HepG2 (cell line): ENCODE data around the gene SAPCD1. TPM values are rescaled to one million over a fixed set of nuclear protein-coding genes. Genes with fewer than 3 reads are reported as not detected.
A peak's percentile ranks its signal among the peaks of the same experiment; 100 is the strongest.

Source experiments
- ARHGAP35 ChIP-seq: sonication (generic); formaldehyde crosslinking; IDR thresholded peaks from 2 replicates; pipeline ENCODE4 v1.9.0; 2022; ENCODE audit warnings: mild to moderate bottlenecking, inconsistent platforms, moderate library complexity, missing genetic modification reagents, borderline replicate concordance
- ATF7-NPFF ChIP-seq: sonication (generic); formaldehyde crosslinking; IDR thresholded peaks from 2 replicates; pipeline ENCODE4 v1.8.1; 2023; ENCODE audit warnings: mild to moderate bottlenecking, low read depth, missing genetic modification reagents, moderate library complexity
- ELF1 ChIP-seq: sonication (generic); formaldehyde crosslinking; IDR thresholded peaks from 2 replicates; pipeline ENCODE4 v1.4.0; 2020; ENCODE audit warnings: missing genetic modification reagents
- HNF4G ChIP-seq, 2 experiments: sonication (generic) in 1 of 2; formaldehyde crosslinking in 1 of 2; IDR thresholded peaks; 2 replicates each; pipeline versions ENCODE4 v1.4.0 to v1.6.1; 2011 to 2020; ENCODE audit warnings: borderline replicate concordance in 2 of 2, low read depth in 2 of 2, mild to moderate bottlenecking in 2 of 2, low read length in 1 of 2, missing genetic modification reagents in 1 of 2, moderate library complexity in 1 of 2
- HOXA3 ChIP-seq: sonication (generic); formaldehyde crosslinking; IDR thresholded peaks from 2 replicates; pipeline ENCODE4 v1.5.0; 2020; ENCODE audit warnings: missing genetic modification reagents
- IKZF5 ChIP-seq: IDR thresholded peaks from 2 replicates; pipeline ENCODE4 v1.6.1; 2018; ENCODE audit warnings: missing genetic modification reagents, mild to moderate bottlenecking, missing compliant biosample characterization
- KLF15 ChIP-seq: sonication (generic); formaldehyde crosslinking; IDR thresholded peaks from 2 replicates; pipeline ENCODE4 v1.8.1; 2023; ENCODE audit warnings: borderline replicate concordance, mild to moderate bottlenecking, inconsistent platforms, missing genetic modification reagents, mixed read lengths
- NONO ChIP-seq, 2 experiments: fragments of 450-650 bp in 1 of 2; sonication (generic) in 1 of 2; formaldehyde crosslinking in 1 of 2; IDR thresholded peaks in 1 of 2; conservative IDR thresholded peaks in 1 of 2; 2 replicates each; pipeline versions ENCODE4 v1.6.1 to v1.8.0; 2017 to 2022; ENCODE audit warnings: mild to moderate bottlenecking in 1 of 2, missing genetic modification reagents in 1 of 2, moderate library complexity in 1 of 2
- PITX1 ChIP-seq: sonication (generic); formaldehyde crosslinking; IDR thresholded peaks from 2 replicates; pipeline ENCODE4 v1.5.1; 2020; ENCODE audit warnings: mild to moderate bottlenecking, missing genetic modification reagents
- SIX1 ChIP-seq: sonication (generic); formaldehyde crosslinking; IDR thresholded peaks from 2 replicates; pipeline ENCODE4 v1.4.0; 2020; ENCODE audit warnings: missing genetic modification reagents, borderline replicate concordance
- SKIL ChIP-seq: sonication (generic); formaldehyde crosslinking; IDR thresholded peaks from 2 replicates; pipeline ENCODE4 v1.8.0; 2022; ENCODE audit warnings: missing genetic modification reagents, mild to moderate bottlenecking, moderate library complexity, borderline replicate concordance
- SOX5 ChIP-seq: IDR thresholded peaks from 2 replicates; pipeline ENCODE4 v1.6.1; 2016; ENCODE audit warnings: borderline replicate concordance
- ZNF543 ChIP-seq: sonication (generic); formaldehyde crosslinking; IDR thresholded peaks from 2 replicates; pipeline ENCODE4 v1.4.0; 2020; ENCODE audit warnings: mild to moderate bottlenecking, missing genetic modification reagents
- ZNF644 ChIP-seq: IDR thresholded peaks from 2 replicates; pipeline ENCODE4 v1.6.1; 2016; ENCODE audit warnings: low read depth
- ZNF660 ChIP-seq: sonication (generic); formaldehyde crosslinking; IDR thresholded peaks from 2 replicates; pipeline ENCODE4 v1.5.1; 2020; ENCODE audit warnings: mild to moderate bottlenecking, low read depth, missing genetic modification reagents, borderline replicate concordance
- ZNF737 ChIP-seq: sonication (generic); formaldehyde crosslinking; IDR thresholded peaks from 2 replicates; pipeline ENCODE4 v1.5.0; 2020; ENCODE audit warnings: missing genetic modification reagents, mild to moderate bottlenecking, borderline replicate concordance
- polyA plus RNA-seq, 8 experiments: library from polyadenylated mRNA; depleted of rRNA in 3 of 8; stranded (reverse) in 7 of 8; unstranded in 1 of 8; fragments of >200 nt; fragmentation: Illumina TruSeq in 4 of 8; extraction: Trizol in 4 of 8; gene quantifications; 2 replicates each; pipeline versions ENCODE4 v1.2.1 to v1.2.3, GENCODE V29; 2011 to 2016; ENCODE audit warnings: low read depth in 4 of 8, missing spikeins in 1 of 8, mixed read lengths in 1 of 8; ENCODE audit not compliant: insufficient read depth in 1 of 8
- total RNA-seq, 5 experiments: library from RNA; depleted of rRNA; stranded (reverse); fragments of >200 nt; fragmentation: Illumina TruSeq; extraction: Trizol; gene quantifications; 2 replicates each; pipeline ENCODE4 v1.2.3, GENCODE V29; 2016; ENCODE audit warnings: low read depth in 1 of 5
- TF ChIP-seq, protein P1 (sequence below): sonication (generic); formaldehyde crosslinking; IDR thresholded peaks from 2 replicates; pipeline ENCODE4 v1.5.0; 2020; ENCODE audit warnings: mild to moderate bottlenecking, missing genetic modification reagents, borderline replicate concordance
- TF ChIP-seq, protein P2 (sequence below): sonication (generic); formaldehyde crosslinking; conservative IDR thresholded peaks from 2 replicates; pipeline ENCODE4 v1.5.0; 2020; ENCODE audit warnings: missing genetic modification reagents

The SAPCD1 gene
- total and polyA plus RNA-seq, 2 of the 13 experiments (the other 11 are each of a cell fraction or from before 2014, with no cell fraction given), result 2.5 to 3.9 TPM

DNA sequence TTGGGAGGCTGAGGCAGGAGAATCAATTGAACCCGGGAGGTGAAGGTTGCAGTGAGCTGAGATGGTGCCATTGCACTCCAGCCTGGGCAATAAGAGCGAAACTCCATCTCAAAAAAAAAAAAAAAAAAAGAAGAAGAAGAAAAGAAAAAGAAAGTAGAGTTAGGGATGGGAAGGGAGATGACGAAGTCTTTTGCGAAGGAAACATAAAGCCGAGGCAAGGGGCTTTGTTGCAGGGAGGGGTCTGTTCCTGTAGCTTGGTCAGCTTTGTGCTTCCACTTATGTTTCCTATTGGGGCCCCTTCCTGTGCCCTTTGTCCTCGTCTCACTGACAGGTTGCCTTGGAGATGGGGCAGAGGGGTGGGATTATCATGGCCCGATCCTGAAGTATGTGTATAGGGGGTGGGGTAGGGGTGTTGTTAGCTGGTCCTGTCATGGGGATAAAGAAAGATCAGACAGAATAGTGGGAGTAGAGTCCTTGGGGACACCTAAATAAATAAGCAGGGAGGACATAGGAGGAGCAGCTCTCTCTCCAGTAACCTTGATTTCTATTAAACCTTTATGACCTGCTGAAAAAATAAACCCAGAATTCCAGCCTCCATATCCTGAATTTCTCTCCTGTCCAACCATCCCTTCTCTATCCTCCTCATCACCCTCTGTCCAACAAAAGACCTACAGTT, 25.0 kb upstream of the SAPCD1 start (continued):
- TF ChIP-seq, protein P1, sequence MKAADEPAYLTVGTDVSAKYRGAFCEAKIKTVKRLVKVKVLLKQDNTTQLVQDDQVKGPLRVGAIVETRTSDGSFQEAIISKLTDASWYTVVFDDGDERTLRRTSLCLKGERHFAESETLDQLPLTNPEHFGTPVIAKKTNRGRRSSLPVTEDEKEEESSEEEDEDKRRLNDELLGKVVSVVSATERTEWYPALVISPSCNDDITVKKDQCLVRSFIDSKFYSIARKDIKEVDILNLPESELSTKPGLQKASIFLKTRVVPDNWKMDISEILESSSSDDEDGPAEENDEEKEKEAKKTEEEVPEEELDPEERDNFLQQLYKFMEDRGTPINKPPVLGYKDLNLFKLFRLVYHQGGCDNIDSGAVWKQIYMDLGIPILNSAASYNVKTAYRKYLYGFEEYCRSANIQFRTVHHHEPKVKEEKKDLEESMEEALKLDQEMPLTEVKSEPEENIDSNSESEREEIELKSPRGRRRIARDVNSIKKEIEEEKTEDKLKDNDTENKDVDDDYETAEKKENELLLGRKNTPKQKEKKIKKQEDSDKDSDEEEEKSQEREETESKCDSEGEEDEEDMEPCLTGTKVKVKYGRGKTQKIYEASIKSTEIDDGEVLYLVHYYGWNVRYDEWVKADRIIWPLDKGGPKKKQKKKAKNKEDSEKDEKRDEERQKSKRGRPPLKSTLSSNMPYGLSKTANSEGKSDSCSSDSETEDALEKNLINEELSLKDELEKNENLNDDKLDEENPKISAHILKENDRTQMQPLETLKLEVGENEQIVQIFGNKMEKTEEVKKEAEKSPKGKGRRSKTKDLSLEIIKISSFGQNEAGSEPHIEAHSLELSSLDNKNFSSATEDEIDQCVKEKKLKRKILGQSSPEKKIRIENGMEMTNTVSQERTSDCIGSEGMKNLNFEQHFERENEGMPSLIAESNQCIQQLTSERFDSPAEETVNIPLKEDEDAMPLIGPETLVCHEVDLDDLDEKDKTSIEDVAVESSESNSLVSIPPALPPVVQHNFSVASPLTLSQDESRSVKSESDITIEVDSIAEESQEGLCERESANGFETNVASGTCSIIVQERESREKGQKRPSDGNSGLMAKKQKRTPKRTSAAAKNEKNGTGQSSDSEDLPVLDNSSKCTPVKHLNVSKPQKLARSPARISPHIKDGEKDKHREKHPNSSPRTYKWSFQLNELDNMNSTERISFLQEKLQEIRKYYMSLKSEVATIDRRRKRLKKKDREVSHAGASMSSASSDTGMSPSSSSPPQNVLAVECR (CRISPR knock-in tag), result peak; percentile 53; the same call in 1 of the 2 replicates
- peak; percentile 90 for TF ChIP-seq SKIL (CRISPR knock-in tag)
- TF ChIP-seq NONO (IDR thresholded peaks at IDR 0.05), result no peak
- TF ChIP-seq NONO (CRISPR knock-in tag; conservative IDR thresholded peaks at IDR 0.05), result peak; percentile 69
- TF ChIP-seq ZNF543 (CRISPR knock-in tag), result 0 out of 2 replicates have a peak, but pooled peaks have one; percentile 3
- peak; percentile 73; the same call in 1 of the 2 replicates for TF ChIP-seq SOX5 (CRISPR knock-in tag)
- no peak for TF ChIP-seq KLF15 (CRISPR knock-in tag)
- peak; percentile 62; the same call in 1 of the 2 replicates for TF ChIP-seq SIX1 (CRISPR knock-in tag)
- TF ChIP-seq HOXA3 (CRISPR knock-in tag), result peak; percentile 44; the same call in 1 of the 2 replicates
- peak; percentile 99 for TF ChIP-seq HNF4G (IDR thresholded peaks at IDR 0.05; ENCODE audit: borderline replicate concordance, low read depth, low read length)
- TF ChIP-seq HNF4G (CRISPR knock-in tag; IDR thresholded peaks at IDR 0.05; ENCODE audit: borderline replicate concordance, low read depth), result peak; percentile 91
- TF ChIP-seq, protein P2, sequence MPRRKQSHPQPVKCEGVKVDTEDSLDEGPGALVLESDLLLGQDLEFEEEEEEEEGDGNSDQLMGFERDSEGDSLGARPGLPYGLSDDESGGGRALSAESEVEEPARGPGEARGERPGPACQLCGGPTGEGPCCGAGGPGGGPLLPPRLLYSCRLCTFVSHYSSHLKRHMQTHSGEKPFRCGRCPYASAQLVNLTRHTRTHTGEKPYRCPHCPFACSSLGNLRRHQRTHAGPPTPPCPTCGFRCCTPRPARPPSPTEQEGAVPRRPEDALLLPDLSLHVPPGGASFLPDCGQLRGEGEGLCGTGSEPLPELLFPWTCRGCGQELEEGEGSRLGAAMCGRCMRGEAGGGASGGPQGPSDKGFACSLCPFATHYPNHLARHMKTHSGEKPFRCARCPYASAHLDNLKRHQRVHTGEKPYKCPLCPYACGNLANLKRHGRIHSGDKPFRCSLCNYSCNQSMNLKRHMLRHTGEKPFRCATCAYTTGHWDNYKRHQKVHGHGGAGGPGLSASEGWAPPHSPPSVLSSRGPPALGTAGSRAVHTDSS (CRISPR knock-in tag), result no peak
- 0 out of 2 replicates have a peak, but pooled peaks have one; percentile 21 for TF ChIP-seq ATF7-NPFF
- no peak for TF ChIP-seq ARHGAP35 (CRISPR knock-in tag)
- TF ChIP-seq ZNF644 (CRISPR knock-in tag), result 0 out of 2 replicates have a peak, but pooled peaks have one; percentile 46
- peak; percentile 99 for TF ChIP-seq PITX1 (CRISPR knock-in tag)
- TF ChIP-seq ELF1 (CRISPR knock-in tag), result peak; percentile 50
- TF ChIP-seq IKZF5, result peak; percentile 85
- TF ChIP-seq ZNF737 (CRISPR knock-in tag), result no peak
- no peak for TF ChIP-seq ZNF660 (CRISPR knock-in tag)
